Suppressor macrophage (primary cell): ENCODE results near the gene NFATC3.

Source experiments
- DNase-seq, 4 experiments: peaks; one replicate each; pipeline ENCODE4 v3.0.0-alpha.2; 2020 to 2022

NFATC3 gene

DNA sequence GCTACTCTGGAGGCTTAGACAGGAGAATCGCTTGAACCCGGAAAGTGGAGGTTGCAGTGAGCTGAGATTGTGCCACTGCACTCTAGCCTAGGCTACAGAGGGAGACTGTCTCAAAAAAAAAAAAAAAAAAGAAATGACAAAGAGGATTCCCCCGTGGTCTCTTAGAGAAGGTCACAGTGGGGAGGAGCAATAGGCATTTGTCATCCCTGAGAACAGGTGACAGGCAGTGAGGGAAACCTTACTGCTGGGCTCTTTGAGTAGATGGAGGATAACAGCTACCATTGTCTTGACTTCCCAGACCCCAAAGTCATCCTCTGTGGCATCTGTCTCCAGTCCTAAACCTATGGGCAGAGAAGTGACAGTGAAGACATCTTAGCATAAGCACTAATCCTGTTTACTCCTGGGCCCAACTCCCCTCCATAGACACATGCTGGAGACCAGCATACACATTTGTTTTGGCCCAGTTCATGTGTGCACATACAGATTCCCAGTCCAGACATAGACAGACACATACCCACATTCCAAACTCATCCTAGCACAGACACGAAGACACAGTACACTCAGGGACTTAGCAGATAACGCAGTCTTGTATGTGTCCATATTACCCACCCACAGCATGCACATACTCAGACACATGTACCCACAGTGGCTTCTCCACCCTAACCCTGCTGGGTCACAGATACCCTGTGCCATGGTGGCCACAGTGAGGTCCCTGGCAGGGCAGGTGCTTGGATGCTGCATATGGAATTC, 148.1 kb downstream of the NFATC3 start:
- no peak for DNase-seq

DNA sequence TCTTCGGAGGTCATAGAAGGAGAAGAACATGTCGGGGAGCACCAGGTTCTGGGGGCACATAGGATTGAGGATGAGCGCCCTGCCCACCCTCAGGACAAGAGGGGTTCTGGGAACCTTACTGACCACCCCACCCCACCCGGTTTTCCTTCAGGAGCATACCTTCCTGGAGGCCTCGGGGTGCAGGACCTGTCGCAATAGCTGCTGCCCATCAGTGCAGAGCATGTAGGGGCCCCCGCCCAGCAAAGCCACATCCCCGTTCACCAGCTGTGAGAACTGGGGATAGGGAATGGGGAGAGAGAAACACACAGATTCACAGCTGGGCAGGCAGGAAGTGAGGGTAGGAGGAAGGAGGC, 148.6 kb downstream of the NFATC3 start:
- peak in 1 of 4 experiments; percentile 33 for DNase-seq

DNA sequence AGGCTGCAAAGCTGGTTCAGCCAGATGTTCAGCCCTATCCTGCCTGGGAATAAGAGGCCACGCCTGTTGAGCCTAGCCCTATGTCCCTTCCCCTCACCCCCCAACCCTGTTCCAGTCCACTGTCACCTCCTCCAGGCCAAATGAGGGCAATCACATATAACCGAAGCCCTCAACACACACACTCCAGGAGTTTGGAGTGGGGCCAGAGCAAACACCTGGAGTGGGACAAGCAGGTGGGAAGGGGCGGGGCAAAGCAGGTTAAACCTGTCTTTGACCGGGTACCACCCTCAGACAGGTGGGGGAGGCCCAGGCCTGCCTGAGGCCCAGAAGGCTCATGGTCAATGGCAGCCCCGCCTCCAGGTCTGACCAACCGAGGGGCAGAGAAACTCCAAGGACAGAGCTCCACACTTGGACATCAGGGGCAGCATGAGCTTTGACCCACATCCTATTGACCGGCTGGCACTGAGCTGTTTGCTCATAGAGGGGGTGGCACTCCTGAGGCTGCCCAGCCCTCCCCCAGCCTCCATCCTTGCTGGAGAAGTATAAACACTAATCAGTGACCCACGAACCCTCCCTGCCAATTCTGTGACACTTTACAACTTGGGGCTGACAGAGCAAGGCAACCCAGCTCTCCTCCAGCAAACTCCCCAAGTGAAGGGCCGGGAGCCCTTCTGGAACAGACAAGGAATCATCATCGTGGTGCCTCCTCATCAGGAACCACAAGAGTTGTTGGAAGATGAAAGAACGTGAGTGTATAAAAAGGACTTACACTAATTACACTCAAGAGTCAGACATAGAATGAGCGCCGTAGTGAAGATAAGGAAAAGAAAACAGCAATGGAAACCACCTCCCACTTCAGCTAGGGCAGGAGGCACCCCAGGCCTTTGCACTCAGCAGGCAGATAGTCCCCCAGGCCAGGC, 149.3 kb downstream of the NFATC3 start:
- DNase-seq: peak in 2 of 4 experiments; percentile 26 to 31

DNA sequence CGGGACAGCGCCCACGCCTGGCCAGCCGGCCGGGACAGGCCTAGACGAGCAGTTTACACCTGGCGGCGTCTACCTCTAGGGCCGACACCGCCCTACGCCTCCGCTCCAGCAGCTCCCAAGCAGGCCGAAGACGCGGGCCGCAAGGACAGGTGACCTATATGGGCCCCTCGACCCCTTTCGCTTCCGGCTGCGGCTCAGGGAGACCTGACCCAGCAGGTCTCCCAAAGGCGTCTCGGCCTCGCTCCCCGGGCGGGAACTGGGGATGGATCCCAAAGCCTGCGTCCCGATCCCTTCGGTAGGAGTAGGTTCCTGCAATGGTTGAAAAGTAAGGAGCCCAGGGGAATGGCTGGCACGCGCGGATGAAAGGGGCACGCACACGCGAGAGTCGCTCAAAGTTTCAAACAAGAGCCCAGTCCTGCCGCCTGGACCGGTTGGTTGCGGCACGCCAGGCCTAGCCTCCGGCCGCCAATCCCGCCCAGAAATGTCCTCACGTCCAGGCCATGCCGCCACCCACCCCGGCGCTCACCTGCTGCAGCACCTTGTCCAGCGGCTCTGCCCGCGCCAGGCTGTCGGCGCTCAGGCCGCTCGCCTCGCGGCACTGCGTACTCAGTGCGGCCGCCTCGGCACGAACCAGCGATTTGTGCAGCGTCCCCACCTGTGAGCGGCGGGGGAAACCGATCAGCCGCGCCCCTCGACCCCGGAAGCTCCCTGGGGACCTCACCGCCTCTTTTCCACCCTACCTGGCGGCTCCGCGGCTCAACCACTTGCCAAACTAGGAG, 150.1 kb downstream of the NFATC3 start:
- DNase-seq: no peak

DNA sequence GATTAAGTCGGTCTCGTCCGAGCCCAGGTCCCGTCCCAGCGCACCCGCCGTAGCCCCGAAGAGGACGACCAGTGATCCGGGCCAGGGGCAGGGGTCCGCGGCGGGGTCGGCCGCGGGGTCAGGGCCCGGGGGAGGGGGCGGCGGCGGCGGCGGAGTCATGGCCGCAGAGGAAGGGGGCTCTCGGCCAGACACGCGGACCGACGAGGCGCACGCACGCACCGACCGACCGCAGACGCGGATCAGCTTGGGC, 150.6 kb downstream of the NFATC3 start, which contains the start of gene ESRP2:
Gene ESRP2 (minus strand): TSS at position 241 of the 250 bp plus-strand sequence. CDS start 82 bp downstream, at position 159.
- DNase-seq: no peak

DNA sequence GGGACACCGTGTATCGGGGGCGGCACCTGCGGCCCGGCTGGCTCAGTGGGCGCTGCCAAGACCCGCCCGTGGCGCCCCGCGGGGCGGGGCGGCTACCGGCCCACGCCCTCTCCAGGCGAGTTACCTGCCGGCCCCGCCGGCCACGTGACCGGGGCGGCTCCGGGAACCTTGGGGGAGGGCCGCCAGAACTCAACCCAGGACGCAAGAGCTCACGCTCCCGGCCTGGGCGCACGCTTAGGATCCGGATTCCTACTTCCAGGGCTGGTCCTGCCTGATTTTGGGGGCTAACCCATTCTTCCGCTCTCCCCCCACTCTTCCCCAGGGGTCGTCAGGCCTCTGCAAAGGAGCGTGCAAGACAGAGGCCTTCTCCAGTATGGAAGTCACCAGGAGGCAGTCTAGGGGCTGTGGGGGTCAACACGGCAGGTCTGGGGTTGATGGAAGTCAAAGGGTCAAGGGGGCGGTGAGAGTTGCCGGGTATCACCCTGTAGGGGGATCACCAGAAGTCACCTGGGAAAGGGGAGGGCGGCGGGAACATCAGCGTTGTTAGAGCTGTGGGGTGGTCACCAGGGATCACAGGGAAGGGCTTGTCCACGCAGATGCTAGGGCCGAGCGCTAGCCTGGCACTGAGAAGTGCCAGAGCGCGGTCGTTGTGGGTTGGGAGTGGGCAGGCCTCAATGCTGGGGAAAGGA, 151.1 kb downstream of the NFATC3 start:
- DNase-seq: peak in 1 of 4 experiments; percentile 31

- DNase-seq: peak in 1 of 4 experiments; percentile 4
Observed at GRCh38 chr16:68236826-68237242, 151.7 kb downstream of the NFATC3 start.

- DNase-seq: peak; percentile 97 to 99 (median 98)
Observed at GRCh38 chr16:68237243-68238028, 152.3 kb downstream of the NFATC3 start.

GRCh38 chr16:68238029-68238345, 152.8 kb downstream of the NFATC3 start:
- no peak for DNase-seq

DNA sequence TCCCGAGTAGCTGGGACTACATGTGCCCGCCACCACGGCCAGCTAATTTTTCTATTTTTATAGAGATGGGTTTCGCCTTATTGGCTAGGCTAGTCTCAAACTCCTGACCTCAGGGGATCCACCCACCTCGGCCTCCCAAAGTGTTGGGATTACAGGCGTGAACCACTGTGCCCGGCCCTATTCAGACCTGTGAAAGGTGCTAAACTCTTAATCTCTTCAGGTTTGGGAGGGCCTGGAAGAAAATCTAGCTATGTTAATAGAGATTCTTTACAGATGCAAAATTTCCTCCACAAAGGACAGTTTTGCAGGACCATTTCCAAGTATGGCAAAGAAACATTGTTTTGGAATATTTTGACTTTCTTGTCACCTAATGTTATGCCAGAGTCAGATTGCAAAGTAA, 156.9 kb downstream of the NFATC3 start:
- no peak for DNase-seq

DNA sequence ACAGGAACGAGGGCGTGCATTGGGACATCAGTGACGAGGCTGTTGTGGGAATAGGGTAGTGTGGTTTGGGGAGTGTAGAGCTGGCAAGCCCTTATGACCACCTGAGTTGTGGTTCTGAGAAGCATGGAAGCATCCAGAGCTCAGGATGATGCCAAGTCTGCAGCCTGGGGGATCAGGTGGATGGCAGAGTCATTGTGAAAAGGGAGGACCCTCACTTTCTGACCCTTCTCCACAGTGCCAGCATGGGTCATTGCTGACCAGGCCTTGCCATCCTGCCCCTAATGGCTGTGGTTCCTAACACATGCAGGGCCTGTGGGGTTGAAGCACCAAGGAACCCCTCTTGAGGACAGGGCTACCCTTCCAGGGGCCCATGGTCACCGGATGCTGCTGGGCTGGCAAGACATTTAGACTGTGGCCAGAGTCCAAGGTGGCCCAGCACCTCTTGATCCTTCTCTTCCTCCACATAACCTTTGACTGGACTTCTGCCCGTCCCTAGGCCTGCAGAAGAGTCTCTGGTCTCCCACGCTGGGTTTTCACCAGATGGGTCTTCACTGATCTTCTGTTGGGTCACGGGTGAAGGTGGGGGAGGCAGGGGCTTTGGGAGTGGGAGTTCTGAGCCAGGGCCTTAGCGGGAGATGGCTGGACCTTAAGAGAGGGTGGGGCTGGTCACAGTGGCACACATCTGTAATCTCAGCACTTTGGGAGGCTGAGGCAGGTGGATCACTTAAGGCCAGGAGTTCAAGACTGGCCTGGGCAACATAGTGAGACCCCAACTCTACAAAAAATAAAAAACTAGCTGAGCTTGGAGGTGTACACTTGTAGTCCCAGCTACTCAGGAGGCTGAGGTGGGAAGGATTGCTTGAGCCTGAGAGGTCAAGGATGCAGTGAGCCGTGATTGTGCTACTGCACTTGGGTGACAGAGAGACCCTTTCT, 158.0 kb downstream of the NFATC3 start:
- DNase-seq: no peak

GRCh38 chr16:68244481-68244902, 159.3 kb downstream of the NFATC3 start:
- peak in 1 of 4 experiments; percentile 20 for DNase-seq

DNA sequence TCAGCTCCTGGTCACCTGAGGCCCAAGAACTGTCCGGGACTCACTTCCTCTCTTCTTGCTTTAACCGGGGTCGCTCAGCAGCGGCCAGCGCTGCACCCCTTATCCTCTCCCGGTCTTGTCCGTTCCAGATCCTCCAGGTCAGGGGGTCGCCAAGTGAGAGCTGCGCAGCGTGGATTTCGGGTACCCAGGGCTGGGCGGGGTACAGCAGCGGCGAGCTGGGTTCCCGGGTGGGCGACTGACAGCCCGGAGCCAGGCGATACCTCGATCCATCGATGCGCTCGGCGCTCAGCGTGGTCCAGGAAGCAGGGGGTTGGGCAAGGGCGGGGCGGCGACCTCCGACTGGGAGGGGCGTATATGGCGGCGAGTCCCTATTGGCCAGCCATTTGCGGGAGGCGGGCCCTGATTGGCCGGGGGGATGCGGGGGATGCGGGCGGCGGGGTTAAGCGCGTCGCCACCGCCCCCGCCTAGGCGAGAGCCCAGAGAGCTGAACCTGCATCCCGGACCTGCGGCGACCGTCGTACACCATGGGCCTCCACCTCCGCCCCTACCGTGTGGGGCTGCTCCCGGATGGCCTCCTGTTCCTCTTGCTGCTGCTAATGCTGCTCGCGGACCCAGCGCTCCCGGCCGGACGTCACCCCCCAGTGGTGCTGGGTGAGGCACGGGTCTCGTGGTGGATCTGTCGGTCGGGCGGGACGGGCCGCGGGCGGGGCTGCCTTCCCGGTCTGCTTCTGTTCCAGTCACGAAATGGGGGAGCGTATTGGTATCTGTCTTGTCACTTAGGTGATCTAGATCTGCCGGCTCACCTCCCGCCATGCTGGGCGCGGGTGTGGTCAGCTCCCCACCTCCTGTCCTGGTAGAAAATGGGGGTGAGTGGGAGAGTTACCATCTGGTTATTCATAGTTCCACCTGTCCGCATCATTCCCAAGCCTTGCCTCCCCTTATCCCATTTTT, 160.0 kb downstream of the NFATC3 start, which contains the start of gene PLA2G15:
Gene PLA2G15 (plus strand): TSS at position 471 of the 951 bp plus-strand sequence. CDS start 54 bp downstream, at position 525.
- peak; percentile 93 to 97 (median 96) for DNase-seq

DNA sequence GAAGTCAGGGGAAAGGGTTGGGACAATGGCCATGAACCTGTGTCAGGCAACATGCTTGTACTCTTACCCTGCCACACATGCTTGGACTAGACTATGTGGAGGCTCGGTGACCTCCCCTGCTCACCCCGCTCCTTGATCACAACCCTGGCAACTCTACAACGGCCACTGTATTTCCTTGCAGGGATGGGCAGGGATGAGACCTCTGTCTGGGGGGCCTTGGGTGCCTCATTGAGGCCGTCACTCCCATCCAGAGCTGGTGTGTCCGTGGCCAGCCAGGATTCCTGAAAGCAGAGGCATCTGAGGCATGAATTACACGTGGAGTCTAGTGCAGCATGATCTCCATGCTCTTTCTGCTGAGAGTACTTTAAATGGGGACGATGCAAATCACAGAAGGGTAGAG, 161.0 kb downstream of the NFATC3 start:
- DNase-seq: no peak

DNA sequence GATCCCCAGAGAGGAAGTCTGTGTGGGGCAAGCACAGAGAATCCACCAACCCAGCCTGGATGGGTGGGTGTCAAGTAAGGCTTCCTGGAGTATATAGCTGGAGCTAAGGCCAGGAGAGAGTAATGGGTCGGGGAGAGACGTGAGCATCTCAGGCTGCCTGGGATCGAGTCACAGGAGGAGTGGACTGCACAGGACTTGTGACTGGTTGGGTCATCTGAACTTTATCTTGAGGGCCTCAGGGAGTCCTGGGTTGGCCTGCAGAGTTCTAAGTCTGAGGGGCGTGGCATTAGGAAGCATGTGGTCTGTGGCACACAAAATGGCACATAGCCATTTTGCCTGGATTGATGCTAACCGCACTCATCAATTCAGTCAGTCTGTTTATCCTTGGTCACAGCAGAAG, 161.5 kb downstream of the NFATC3 start:
- peak; percentile 72 to 88 (median 81) for DNase-seq

DNA sequence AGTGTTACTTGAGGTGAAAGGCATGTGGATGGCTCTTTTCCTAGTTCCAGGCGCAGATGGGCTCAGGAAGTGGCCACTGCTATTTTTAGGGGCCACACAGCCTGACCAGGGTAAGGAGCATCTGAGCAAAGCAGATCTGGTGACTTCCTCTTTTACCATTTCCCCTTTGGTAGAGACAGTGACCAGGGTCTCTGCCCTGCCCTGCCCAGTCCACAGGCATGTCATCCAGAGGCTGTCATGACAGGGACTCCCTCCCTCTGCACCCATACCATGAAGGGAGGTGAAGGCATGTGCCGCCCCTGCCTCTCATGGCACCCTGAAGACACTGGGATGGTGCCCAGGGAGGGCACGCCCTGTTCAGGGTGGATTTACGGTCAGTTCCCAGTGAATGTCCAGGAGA, 162.2 kb downstream of the NFATC3 start:
- DNase-seq: peak; percentile 79 to 93 (median 88)

GRCh38 chr16:68247932-68248331, 162.8 kb downstream of the NFATC3 start:
- DNase-seq: peak in 3 of 4 experiments; percentile 29 to 54 (median 43)

GRCh38 chr16:68249371-68249770, 164.2 kb downstream of the NFATC3 start:
- DNase-seq: peak in 3 of 4 experiments; percentile 48 to 53 (median 48)

DNA sequence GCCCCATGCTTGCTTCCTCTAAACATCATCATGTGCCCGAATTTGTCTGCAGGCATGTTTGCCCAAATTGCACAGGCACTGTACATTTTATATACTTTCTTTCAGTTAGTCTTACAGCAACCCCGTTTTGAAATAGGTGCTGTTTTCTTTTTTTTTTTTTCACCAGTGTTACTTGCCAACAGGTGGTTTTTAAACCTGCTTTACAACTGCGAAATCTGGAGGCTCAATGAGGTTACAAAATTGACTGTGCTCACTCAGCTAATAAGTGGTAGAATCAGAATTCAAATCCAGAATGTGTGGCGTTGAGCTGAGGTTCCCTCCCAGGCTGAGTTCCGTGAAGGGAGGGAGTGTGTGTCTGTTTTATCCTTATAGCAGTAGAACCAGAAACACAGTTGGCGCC, 165.8 kb downstream of the NFATC3 start:
- DNase-seq: no peak
